Parathyroid adenoma (tissue), 2 donors: Measurements from ENCODE around the gene SLC22A4.

ENCODE experiments used
- H2AFZ ChIP-seq: fragments of 300-600 bp; sonication (generic); one replicate; pipeline ENCODE4 v1.7.0; 2017; ENCODE audit warnings: antibody characterized with exemption, mild to moderate bottlenecking
- H3K27ac ChIP-seq: fragments of 300-600 bp; sonication (generic); one replicate; pipeline ENCODE4 v1.7.0; 2017
- H3K27me3 ChIP-seq: fragments of 300-600 bp; sonication (generic); one replicate; pipeline ENCODE4 v1.7.0; 2017; ENCODE audit warnings: low read length; ENCODE audit not compliant: control insufficient read depth, insufficient read depth
- H3K36me3 ChIP-seq: fragments of 300-600 bp; sonication (generic); one replicate; pipeline ENCODE4 v1.7.0; 2017; ENCODE audit warnings: low read length; ENCODE audit not compliant: control insufficient read depth, insufficient read depth
- H3K4me1 ChIP-seq: fragments of 300-600 bp; sonication (generic); one replicate; pipeline ENCODE4 v1.7.0; 2017; ENCODE audit warnings: control low read depth
- H3K4me2 ChIP-seq: fragments of 300-600 bp; sonication (generic); one replicate; pipeline ENCODE4 v1.7.0; 2017; ENCODE audit warnings: low read length
- H3K4me3 ChIP-seq: fragments of 300-600 bp; sonication (generic); one replicate; pipeline ENCODE4 v1.7.0; 2017; ENCODE audit warnings: low read depth, low read length
- H3K79me2 ChIP-seq: fragments of 300-600 bp; sonication (generic); one replicate; pipeline ENCODE4 v1.7.0; 2017; ENCODE audit warnings: control low read depth
- H3K9ac ChIP-seq: fragments of 300-600 bp; sonication (generic); one replicate; pipeline ENCODE4 v1.7.0; 2017; ENCODE audit warnings: mild to moderate bottlenecking
- H3K9me3 ChIP-seq: fragments of 300-600 bp; sonication (generic); one replicate; pipeline ENCODE4 v1.7.0; 2017; ENCODE audit warnings: low read length; ENCODE audit not compliant: control insufficient read depth
- CTCF ChIP-seq: fragments of 300-600 bp; sonication (generic); IDR thresholded peaks from one replicate; pipeline ENCODE4 v1.7.0; 2017; ENCODE audit warnings: antibody characterized with exemption, mild to moderate bottlenecking
- donor health status: primary hyperparathyroidism.

SLC22A4 gene

GRCh38 chr5:132383984-132384383 lies 89.8 kb downstream of the SLC22A4 start:
- no peak overlapping the region for H3K4me2 ChIP-seq
- peaks cover 26% of the 10 kb centered on the region for H3K79me2 ChIP-seq
- H3K27ac ChIP-seq = no peak overlapping the region
- no peak for TF ChIP-seq CTCF
- H3K9me3 ChIP-seq = no peaks in the 10 kb centered on the region
- no peaks in the 10 kb centered on the region for H3K36me3 ChIP-seq
- H2AFZ ChIP-seq = no peak overlapping the region
- H3K9ac ChIP-seq = no peak overlapping the region
- peaks cover 21% of the 10 kb centered on the region for H3K4me1 ChIP-seq
- no peak overlapping the region for H3K4me3 ChIP-seq
- no peaks in the 10 kb centered on the region for H3K27me3 ChIP-seq

GRCh38 chr5:132384506-132385050 lies 90.4 kb downstream of the SLC22A4 start:
- Histone ChIP-seq H3K9ac (no peak overlapping the region), H3K27ac (no peak overlapping the region), H3K79me2 (peaks cover 26% of the 10 kb centered on the region), H3K4me3 (no peak overlapping the region), H3K27me3 (no peaks in the 10 kb centered on the region), H3K36me3 (no peaks in the 10 kb centered on the region), H3K9me3 (no peaks in the 10 kb centered on the region), H2AFZ (no peak overlapping the region), H3K4me2 (no peak overlapping the region), H3K4me1 (peaks cover 18% of the 10 kb centered on the region)
- no peak for TF ChIP-seq CTCF

- Histone ChIP-seq H3K4me2 (no peak overlapping the region), H3K79me2 (peaks cover 18% of the 10 kb centered on the region), H3K4me3 (no peak overlapping the region), H2AFZ (no peak overlapping the region), H3K9me3 (no peaks in the 10 kb centered on the region), H3K4me1 (peaks cover 18% of the 10 kb centered on the region), H3K36me3 (no peaks in the 10 kb centered on the region), H3K27ac (peak overlapping the region; percentile 17), H3K27me3 (no peaks in the 10 kb centered on the region), H3K9ac (no peak overlapping the region)
- peak; percentile 80 for TF ChIP-seq CTCF
Measured at GRCh38 chr5:132385326-132386105, 91.3 kb downstream of the SLC22A4 start.

GRCh38 chr5:132386644-132387286 lies 92.6 kb downstream of the SLC22A4 start:
- Histone ChIP-seq H3K4me2 (no peak overlapping the region), H3K4me1 (peaks cover 20% of the 10 kb centered on the region), H3K4me3 (no peak overlapping the region), H2AFZ (no peak overlapping the region), H3K27me3 (no peaks in the 10 kb centered on the region), H3K9me3 (no peaks in the 10 kb centered on the region), H3K9ac (no peak overlapping the region), H3K27ac (peak overlapping the region; percentile 29), H3K79me2 (peaks cover 16% of the 10 kb centered on the region), H3K36me3 (no peaks in the 10 kb centered on the region)
- peak; percentile 70 for TF ChIP-seq CTCF
